Measurements from ENCODE around the gene HUS1.
"Not testable (repeated sequence)": the region's sequence is repeated elsewhere in the genome, so short reads cannot be mapped to it uniquely, and the experiment has no call there.

Gene HUS1

DNA sequence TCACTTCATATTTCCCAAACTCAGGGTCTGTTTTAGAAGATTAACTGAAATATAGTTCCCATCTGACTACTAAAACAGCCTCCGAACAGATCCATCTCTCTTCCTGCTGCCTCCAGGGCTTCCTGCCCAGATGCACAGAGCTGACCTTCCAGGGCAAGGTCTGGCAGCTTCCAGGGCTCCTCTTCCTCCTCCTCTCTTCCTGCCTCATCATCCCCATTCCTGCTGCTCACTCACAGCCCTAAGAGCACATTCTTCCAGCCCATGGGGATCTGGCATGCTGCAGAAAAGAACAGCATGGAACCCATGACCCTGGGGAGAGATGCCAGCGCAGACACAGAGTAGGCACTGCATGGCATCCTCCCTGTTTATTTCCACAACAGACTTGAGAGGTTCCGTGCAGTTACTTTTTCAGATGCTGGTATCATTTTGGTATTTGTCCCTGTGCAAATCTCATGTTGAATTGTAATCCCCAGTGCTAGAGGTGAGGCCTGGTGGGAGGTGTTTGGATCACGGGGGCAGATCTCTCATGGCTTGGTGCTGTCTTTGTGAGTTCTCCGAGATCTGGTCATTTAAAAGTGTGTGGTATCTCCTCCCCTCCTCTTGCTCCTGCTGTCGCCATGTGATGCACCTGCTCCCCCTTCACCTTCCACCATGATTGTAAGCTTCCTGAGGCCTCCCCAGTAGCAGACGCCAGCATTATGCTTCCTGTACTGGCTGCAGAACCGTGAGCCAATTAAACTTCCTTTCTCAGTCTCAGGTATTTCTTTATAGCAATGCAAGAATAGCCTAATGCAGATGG, 35.5 kb downstream of the HUS1 start:
- no peak for DNase-seq

DNA sequence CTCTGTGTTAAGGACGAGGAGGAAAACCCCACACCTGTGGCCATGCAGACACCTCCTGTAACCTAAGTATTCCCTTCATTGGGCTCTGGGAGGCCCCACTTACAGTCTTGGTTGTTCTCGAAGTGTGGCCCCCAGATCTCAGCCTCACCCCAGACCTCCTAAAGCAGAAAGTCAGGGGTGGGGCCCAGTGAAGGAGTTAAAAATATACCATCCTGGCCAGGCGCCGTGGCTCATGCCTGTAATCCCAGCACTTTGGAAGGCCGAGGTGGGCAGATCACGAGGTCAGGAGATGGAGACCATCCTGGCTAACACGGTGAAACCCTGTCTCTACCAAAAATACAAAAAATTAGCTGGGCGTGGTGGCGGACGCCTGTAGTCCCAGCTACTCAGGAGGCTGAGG, 36.8 kb downstream of the HUS1 start:
- DNase-seq = not testable (repeated sequence)

- no peak for DNase-seq
Measured at GRCh38 chr7:47942132-47942531, 37.3 kb downstream of the HUS1 start.

DNA sequence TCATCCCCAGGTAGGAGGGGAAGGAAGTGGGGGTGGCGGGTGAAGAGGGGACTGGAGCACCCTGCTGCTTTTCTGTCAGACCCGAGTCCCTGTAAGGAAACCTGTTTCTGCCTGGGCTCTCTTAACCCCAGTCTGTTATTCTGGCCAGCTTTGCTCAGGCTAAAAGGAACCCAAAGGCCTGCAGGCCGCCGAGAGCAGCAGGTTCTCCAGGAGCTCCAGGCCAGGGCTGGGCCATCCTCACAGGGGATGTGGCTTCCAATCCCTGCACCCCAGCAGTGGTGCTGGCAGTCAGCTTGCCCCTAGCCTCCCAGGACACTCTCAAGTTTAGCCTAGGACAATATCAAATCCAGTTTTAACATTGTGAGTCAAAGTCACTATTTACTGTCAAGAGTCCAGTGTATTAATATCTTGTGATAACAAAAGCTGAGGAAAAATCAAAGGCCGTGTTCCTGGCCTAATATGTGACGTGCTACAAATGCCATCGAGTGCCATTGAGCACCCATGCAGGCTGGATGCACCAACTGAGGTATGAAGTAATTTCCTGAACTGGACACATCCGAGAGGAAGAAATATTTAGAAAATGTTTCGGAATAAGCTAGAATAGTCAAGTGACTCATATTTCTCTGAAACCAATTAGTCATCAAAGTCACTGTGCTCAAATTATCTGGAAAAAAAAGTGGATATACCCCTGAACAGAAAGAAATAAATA, 38.1 kb downstream of the HUS1 start:
- DNase-seq = peak; percentile 57

DNA sequence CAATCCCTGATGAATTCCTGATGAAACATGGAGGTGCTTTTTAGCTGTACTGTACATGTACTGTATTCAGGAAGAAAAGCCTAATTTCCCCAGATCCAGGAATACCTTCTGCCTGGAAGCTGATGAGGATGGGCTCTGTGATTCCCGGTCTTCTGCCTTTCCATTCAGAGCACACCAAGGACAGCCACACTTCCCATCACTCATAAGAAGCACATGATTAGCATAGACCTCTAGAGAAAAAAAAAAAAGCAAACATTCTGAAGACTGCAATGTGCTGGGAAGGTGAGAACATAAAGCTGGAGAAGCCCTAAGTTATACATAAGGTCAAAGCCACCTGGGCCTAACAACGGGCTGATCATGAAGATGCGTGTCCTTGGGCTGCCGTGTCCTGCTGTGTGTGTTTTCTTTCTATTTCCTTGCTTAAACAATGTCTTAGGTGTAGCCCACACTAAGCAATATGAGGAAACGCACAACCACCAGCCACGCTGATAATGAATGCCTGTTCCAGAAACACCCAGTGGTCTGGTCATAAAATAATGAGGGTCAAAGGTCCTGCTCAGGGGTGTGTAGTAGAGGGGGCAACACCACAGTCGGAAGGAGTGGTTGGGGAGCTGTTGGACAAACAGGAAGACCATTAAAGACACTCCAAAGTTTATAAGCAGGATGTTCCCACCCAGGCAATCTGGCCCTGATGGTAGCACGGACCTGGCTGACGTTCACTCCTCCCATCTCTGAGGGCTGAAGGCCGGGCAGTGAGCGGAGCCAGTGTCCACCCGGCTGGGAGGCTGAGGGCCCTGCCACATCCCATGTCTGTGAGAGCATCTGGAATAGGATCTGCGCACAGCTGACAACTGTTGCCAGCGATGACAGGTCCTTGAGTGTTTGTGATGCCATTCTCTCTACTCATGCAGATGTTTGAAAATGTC, 39.1 kb downstream of the HUS1 start:
- no peak for DNase-seq

- no peak for DNase-seq
Measured at GRCh38 chr7:47939425-47940036, 39.9 kb downstream of the HUS1 start.

- DNase-seq = no peak
Measured at GRCh38 chr7:47938574-47939165, 40.7 kb downstream of the HUS1 start.

DNA sequence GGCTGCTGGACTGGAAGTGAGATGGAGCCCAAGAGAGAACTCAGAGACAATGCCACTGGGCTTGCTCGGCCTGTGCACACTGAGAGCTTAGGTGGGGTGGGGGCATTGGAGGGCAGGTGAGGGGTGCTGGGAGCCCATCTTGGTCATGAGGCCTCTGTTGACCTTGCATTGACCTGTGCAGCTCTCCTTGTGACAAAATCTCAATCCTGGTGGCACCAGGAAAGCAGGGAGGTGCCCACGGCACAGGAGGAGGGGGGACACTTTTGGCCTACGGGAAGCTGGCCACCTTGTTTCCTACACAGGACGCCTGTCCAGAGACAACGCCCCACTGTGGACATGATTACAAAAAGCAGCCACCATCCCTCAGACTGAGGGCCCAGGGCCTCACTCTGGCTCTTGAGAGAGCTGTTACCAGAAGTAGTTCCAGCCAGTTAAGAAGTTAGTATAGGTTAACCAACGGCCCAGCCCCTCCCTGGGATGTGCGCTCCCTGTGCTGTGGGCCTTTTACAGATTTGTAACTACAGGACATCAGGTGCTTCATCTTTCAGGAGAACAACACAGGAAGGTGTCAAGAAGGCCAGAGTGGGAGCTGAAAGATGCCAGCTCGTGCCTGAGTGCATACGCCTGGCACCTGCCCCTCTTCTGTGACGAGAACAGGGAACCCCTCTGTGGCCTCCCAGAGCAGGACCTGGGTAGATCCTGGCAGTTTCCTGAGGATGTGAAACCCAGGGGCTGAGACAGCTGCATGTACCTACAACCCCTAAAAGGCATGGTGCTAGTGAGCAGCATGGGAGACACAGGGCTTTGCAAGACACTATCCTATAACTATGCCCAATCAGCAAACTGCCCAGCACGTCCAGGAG, 41.5 kb downstream of the HUS1 start:
- no peak for DNase-seq

DNA sequence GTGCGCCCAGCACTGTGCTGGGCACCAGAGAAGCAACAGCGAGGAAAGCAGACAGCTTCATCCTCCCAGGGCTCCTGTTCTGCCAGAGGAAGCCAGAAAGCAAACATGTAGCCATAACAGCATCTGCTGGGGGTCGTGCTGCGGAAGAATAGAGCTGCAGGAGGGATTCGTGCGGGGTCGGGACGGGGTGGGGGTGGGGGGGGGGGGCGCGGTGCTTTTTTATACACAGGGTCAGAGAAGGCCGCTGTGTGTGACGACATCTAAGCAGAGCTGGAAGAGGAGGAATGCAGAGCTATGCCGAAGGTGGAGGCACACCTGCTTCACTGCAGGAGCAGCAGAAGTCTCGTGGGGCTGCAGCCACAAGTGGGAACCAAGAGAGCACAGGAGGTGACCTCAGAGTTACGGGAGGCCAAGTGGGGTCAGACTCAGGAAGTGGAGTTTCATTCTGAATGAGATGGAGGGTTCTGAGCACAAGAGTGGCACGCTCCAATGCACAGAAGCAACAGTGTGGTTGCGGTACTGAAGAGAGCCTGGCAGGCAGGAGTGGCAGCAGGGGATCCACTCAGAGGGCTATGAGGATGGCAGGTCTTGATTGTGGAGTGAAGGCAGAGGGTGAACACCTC, 42.2 kb downstream of the HUS1 start:
- DNase-seq = no peak

- no peak for DNase-seq
Measured at GRCh38 chr7:47936323-47936722, 43.1 kb downstream of the HUS1 start.

DNA sequence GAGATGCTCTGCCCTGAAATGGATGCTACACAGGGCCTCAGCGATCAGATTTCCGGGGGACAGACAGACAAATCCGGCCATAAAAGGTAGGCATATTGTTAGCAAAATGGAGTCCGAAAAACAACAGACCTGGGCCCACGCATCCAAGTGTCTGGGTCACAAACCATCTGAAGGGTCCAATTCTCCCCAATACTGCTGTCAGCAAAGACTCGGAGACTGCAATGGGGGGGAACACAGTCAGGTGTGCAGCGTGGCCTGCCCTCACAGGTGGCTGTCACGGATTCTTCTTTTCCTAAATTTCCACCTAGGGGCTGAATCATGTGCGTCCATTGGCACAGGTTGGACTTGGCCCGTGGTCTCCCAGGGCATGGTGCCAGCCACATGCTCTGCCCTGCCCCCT, 44.1 kb downstream of the HUS1 start:
- DNase-seq = no peak

DNA sequence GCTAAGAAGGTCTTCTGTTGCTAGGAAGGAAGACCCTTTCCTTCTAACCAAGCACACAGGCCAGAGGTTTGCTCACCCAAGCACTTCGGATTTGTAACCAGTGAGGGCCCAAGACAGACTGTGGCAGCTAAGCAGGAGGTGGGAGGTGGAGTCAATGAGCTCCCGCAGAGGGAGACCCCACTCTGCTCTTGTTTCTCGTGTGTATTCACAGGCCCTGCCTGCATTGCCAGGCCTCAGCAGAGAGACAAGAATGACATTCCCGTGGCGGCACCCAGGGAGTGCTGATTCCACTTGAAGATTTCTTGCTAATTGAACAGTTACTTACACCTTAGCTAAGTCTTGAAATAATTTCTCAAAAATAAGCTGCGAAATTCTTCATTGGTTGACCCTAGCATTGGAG, 44.6 kb downstream of the HUS1 start:
- DNase-seq = no peak

DNA sequence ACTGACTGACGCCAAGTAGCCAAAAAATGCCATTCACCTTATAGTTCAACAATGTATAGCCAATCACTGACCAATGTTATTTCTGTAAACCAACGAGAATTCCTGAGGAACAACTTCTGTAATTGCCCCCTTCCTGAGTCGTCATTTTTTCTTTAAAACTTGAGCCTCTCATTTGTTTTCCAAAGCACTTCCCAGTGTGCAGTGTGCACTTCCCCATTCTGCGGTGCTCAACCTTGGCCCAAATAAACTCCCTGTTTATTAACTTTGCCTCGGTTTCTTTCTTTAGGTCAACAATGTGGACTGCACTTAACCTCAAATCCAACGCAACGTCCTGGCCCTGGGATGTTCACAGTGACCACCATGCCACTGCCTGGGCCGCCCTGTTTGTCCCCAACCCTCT, 46.2 kb downstream of the HUS1 start:
- no peak for DNase-seq

GRCh38 chr7:47932466-47933037, 46.9 kb downstream of the HUS1 start:
- DNase-seq = no peak

GRCh38 chr7:47932016-47932415, 47.4 kb downstream of the HUS1 start:
- peak; percentile 54 for DNase-seq

DNA sequence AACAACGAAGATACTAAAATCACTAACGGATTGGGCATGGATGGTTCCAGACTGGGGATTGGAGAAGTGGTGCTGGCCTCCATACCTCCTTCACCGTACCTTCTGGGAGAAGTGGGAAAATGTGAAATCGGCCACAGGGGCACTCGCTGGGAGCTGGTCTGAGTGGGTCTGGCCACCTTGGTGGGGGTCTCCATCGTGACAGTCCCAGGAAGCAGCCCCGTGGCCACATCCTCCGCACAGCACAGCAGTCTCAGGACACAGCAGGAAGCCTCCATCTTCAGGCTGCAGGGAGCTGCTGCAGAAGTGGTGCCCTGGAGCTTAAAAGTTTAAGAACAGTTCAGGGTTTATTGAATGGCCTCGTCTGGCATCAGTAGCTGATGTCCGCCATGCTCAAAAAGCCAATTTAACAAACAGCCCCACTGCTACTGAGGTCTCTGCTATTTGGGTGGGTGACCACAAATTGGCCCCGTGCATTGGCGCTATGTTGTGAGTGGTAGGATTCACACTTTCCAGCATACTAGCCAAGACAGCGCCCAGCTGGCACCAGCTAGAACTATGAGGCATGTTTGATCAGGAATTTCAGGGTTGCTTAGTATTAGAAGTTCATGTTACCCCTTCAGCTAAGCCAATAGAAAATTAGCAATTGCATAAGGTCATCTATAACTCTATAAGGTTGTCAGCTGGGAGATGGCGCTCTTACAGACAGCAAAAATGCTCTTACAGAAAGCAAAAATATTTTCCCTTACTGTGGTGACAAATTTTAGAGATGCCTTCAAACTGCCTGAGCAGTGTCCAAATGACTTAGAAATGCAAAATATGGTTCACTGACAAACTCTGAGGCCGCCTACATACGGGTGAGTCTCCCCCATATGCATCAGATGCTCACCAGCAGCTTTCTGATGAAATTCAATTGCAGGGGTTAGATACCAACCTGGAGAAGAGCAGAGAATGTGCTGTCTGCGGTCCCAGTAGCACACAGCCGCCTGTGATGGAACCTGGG, 48.1 kb downstream of the HUS1 start:
- DNase-seq = no peak

- DNase-seq = no peak
Measured at GRCh38 chr7:47924266-47924665, 55.1 kb downstream of the HUS1 start.

GRCh38 chr7:47923081-47923875, 56.1 kb downstream of the HUS1 start:
- not testable (repeated sequence) for DNase-seq

Measured in NCI-H226 (cell line).